ENCODE results near the gene MINDY4B.

The MINDY4B gene

DNA sequence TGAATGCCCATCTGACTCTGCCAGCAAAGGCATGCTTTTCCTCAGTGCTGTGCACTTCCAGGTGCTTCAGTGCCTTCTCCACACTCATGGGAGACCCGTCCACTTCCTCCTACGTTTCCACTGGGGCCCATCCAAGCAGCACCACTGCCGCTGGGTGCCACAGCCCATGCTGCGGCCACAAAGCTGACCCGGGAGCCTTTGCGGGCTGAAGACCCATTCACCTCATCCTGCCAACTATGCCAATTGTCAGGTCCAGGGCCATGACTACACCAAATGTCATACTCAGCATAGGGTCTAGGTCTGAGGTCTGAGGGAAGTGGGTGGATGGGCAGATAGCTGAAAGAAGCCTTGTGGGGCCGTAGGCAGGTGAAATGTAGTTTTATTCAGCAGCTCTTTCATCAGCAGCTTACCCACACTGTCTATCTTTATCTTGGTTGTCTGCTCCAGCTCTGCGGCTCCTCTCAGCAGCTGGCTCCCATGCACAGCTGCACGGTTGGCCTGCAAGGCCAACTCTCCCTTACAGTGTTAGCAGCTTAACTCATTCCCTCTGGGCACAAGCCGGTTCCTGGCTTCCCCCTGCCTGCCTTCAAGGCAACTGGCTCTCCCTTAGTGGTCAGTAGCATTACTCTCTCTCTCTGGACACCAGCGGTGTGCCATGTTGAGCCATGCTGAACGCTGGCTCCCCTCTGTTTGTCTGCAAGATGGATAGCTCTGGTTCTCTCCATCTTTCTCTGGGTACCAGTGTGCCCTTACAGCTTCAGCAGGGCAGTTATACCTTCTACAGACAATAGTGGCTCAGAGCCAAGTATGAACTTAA lies 78.6 kb downstream of the MINDY4B start:
- Histone ChIP-seq H3K9me3 (ENCODE audit: control insufficient read depth, insufficient read depth, low read depth, low read length) (no peaks in the 10 kb centered on the region), H3K36me3 (ENCODE audit: control insufficient read depth in 2 of 2, insufficient read depth in 1 of 2, low read length in 2 of 2) (no peaks in the 10 kb centered on the region), H3K4me1 (ENCODE audit: control insufficient read depth, insufficient read depth, low read length) (no peaks in the 10 kb centered on the region), H3K27ac (ENCODE audit: extremely low read depth, low read depth, low read length) (no peak overlapping the region), H3K4me3 (ENCODE audit: low read depth, low read length) (no peak overlapping the region)
- ChIA-PET POLR2A (no interaction called here), CTCF (no interaction called here)
- TF ChIP-seq ZNF214 (tag by site-specific recombination; IDR thresholded peaks at IDR 0.05; ENCODE audit: borderline replicate concordance) (no peak), ZFP37 (tag by site-specific recombination; IDR thresholded peaks at IDR 0.05) (no peak), ZNF555 (tag by site-specific recombination; conservative IDR thresholded peaks at IDR 0.05) (no peak), ZNF658 (tag by site-specific recombination; IDR thresholded peaks at IDR 0.05) (no peak), ZNF529 (tag by site-specific recombination; IDR thresholded peaks at IDR 0.05; ENCODE audit: insufficient replicate concordance) (no peak), ZNF112 (tag by site-specific recombination; IDR thresholded peaks at IDR 0.05) (no peak), ZNF404 (tag by site-specific recombination; IDR thresholded peaks at IDR 0.05) (no peak), OVOL3 (tag by site-specific recombination; IDR thresholded peaks at IDR 0.05) (no peak), ZNF670 (tag by site-specific recombination; IDR thresholded peaks at IDR 0.05; ENCODE audit: low read depth) (no peak), ZNF600 (tag by site-specific recombination; IDR thresholded peaks at IDR 0.05) (no peak), SP2 (tag by site-specific recombination; IDR thresholded peaks at IDR 0.05) (no peak), ZNF426 (tag by site-specific recombination; IDR thresholded peaks at IDR 0.05) (no peak), ZNF354C (tag by site-specific recombination; IDR thresholded peaks at IDR 0.05; ENCODE audit: borderline replicate concordance, low read depth) (no peak)
- TF ChIP-seq, protein P1, sequence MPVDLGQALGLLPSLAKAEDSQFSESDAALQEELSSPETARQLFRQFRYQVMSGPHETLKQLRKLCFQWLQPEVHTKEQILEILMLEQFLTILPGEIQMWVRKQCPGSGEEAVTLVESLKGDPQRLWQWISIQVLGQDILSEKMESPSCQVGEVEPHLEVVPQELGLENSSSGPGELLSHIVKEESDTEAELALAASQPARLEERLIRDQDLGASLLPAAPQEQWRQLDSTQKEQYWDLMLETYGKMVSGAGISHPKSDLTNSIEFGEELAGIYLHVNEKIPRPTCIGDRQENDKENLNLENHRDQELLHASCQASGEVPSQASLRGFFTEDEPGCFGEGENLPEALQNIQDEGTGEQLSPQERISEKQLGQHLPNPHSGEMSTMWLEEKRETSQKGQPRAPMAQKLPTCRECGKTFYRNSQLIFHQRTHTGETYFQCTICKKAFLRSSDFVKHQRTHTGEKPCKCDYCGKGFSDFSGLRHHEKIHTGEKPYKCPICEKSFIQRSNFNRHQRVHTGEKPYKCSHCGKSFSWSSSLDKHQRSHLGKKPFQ (tag by site-specific recombination; IDR thresholded peaks at IDR 0.05) = no peak
- TF ChIP-seq, protein P2, sequence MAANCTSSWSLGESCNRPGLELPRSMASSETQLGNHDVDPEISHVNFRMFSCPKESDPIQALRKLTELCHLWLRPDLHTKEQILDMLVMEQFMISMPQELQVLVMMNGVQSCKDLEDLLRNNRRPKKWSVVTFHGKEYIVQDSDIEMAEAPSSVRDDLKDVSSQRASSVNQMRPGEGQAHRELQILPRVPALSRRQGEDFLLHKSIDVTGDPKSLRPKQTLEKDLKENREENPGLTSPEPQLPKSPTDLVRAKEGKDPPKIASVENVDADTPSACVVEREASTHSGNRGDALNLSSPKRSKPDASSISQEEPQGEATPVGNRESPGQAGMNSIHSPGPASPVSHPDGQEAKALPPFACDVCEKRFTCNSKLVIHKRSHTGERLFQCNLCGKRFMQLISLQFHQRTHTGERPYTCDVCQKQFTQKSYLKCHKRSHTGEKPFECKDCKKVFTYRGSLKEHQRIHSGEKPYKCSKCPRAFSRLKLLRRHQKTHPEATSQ (tag by site-specific recombination; IDR thresholded peaks at IDR 0.05) = no peak

DNA sequence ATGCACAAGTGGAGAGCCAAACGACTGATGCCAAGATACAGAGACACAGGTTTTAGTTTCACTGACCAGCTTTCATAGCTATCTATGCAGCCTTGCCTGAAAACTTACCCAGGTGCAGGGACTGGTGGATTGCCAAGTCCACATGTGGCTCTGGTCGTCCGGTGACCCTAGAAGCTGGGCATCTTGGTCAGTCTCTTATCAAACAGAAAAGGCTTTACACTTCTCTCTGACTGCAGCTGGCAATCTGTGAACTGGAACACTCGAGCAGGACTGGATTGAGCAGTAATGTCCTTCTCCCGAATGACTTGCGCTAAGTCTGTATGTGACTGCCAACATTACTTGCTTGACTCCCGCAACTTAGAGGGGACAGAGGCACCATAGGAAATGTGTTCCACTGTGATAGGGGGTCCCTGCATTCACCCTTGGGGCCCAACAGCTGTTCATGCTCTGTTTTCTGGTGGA lies 79.3 kb downstream of the MINDY4B start:
- H3K36me3 ChIP-seq (ENCODE audit: control insufficient read depth in 2 of 2, insufficient read depth in 1 of 2, low read length in 2 of 2) = no peaks in the 10 kb centered on the region
- no peaks in the 10 kb centered on the region for H3K9me3 ChIP-seq (ENCODE audit: control insufficient read depth, insufficient read depth, low read depth, low read length)
- no peak overlapping the region for H3K4me3 ChIP-seq (ENCODE audit: low read depth, low read length)
- CTCF ChIA-PET = interaction anchor here (0.7 kb wide), 1 partner anchor 90 kb away, joined by 3 read pairs; no protein-coding TSS in a partner anchor
- H3K27ac ChIP-seq (ENCODE audit: extremely low read depth, low read depth, low read length) = no peak overlapping the region
- TF ChIP-seq ZNF768 (tag by site-specific recombination; IDR thresholded peaks at IDR 0.05) (no peak), ZNF2 (tag by site-specific recombination; IDR thresholded peaks at IDR 0.05) (no peak), ZNF274 (IDR thresholded peaks at IDR 0.05; ENCODE audit: low read length) (no peak), ZNF274 (tag by site-specific recombination; IDR thresholded peaks at IDR 0.05; ENCODE audit: borderline replicate concordance) (no peak), OSR2 (tag by site-specific recombination; IDR thresholded peaks at IDR 0.05) (no peak), ZNF335 (tag by site-specific recombination; conservative IDR thresholded peaks at IDR 0.05) (no peak), ZNF10 (tag by site-specific recombination; IDR thresholded peaks at IDR 0.05) (no peak), ZNF214 (tag by site-specific recombination; IDR thresholded peaks at IDR 0.05; ENCODE audit: borderline replicate concordance) (no peak), ZNF514 (tag by site-specific recombination; IDR thresholded peaks at IDR 0.05) (no peak)
- TF ChIP-seq, protein P3, sequence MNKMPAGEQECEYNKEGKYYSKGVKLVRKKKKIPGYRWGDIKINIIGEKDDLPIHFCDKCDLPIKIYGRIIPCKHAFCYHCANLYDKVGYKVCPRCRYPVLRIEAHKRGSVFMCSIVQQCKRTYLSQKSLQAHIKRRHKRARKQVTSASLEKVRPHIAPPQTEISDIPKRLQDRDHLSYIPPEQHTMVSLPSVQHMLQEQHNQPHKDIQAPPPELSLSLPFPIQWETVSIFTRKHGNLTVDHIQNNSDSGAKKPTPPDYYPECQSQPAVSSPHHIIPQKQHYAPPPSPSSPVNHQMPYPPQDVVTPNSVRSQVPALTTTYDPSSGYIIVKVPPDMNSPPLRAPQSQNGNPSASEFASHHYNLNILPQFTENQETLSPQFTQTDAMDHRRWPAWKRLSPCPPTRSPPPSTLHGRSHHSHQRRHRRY (tag by site-specific recombination; IDR thresholded peaks at IDR 0.05) = no peak
- TF ChIP-seq, protein P4, sequence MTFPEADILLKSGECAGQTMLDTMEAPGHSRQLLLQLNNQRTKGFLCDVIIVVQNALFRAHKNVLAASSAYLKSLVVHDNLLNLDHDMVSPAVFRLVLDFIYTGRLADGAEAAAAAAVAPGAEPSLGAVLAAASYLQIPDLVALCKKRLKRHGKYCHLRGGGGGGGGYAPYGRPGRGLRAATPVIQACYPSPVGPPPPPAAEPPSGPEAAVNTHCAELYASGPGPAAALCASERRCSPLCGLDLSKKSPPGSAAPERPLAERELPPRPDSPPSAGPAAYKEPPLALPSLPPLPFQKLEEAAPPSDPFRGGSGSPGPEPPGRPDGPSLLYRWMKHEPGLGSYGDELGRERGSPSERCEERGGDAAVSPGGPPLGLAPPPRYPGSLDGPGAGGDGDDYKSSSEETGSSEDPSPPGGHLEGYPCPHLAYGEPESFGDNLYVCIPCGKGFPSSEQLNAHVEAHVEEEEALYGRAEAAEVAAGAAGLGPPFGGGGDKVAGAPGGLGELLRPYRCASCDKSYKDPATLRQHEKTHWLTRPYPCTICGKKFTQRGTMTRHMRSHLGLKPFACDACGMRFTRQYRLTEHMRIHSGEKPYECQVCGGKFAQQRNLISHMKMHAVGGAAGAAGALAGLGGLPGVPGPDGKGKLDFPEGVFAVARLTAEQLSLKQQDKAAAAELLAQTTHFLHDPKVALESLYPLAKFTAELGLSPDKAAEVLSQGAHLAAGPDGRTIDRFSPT (tag by site-specific recombination; IDR thresholded peaks at IDR 0.05) = no peak
- H3K4me1 ChIP-seq (ENCODE audit: control insufficient read depth, insufficient read depth, low read length) = no peaks in the 10 kb centered on the region
- POLR2A ChIA-PET = no interaction called here
